Activated CD4-positive, alpha-beta T cell treated with anti-CD3 and anti-CD28 coated beads, Interleukin-2, Interleukin-4, amounts not matched to agents 100 ng/mL and 50 ng/mL, durations not matched to agents 16 hours and 8 hours (primary cell): ENCODE results near the gene SHE.
"Not testable (repeated sequence)": the region's sequence is repeated elsewhere in the genome, so short reads cannot be mapped to it uniquely, and the experiment has no call there.

Source experiments
- DNase-seq: peaks from one replicate; pipeline ENCODE4 v3.0.0-alpha.2; 2020; ENCODE audit warnings: low spot score

The SHE gene

DNA sequence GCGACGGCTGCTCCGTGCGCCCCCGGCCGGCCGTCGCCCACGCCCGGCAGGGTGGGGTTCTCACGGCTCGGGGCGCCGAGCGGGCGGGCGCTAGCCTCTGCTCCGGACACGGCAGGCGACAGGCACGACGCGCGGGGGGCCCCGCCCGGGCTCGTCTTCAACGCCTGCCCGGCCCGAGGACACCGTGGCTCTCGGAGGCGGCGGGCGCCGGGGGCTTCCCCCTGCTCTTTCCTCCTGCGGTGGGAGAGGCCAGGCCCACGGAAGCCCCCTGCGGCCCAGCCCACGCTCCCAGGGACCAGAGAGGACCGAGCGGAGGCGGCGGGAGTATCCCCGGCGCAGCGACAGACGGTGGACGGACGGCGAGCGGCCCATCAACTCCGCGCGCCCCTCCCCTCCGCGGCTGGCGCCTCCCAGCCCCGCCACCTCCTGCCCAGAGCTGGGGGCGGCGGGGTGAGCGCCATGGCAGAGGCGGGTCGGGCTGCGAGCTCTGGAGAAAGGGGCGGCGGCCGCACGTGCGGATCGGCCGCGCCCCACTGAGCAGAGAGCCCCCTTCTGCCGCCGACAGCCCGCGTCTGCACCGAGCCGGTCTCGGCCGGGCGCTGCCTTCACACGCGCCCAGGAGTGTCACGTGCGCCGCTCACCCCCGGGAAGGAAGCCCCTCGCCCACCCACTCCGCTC is at the start of gene SHE, which contains the start of gene TDRD10:
Gene SHE, minus strand, starts transcription at position 347 of the 678 bp plus-strand sequence. CDS start 386 bp downstream, outside the sequence.
Gene TDRD10, plus strand, starts transcription at position 154 of the 678 bp plus-strand sequence. CDS start 4,685 bp downstream, outside the sequence.
- DNase-seq = no peak

- DNase-seq = no peak
Observed at GRCh38 chr1:154551474-154551873, 49.3 kb upstream of the SHE start.

DNA sequence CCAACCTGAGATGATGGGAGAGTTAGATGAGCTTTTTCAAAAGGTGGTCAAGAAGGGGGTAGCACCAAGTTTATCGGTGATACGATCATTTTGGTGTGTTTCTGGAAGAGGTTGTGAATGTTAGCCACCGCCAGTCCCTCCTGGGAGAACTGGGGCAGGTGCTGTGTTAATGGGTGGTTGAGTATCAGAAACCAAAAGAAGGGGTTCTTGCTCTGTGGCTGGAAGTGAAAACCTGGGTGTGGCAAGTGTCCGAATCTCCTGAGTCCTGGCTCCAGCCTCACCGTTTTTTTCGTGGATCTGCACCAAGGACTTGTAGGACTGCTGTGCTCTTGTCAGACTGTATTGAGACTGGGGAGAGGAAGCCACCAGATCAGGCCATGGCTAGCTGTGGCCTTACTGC is 48.4 kb upstream of the SHE start:
- no peak for DNase-seq

GRCh38 chr1:154550070-154550469 is 47.9 kb upstream of the SHE start:
- no peak for DNase-seq

GRCh38 chr1:154549202-154549770 is 47.1 kb upstream of the SHE start:
- DNase-seq = no peak

- DNase-seq = no peak
Observed at GRCh38 chr1:154548028-154548427, 45.8 kb upstream of the SHE start.

- no peak for DNase-seq
Observed at GRCh38 chr1:154547105-154547732, 45.0 kb upstream of the SHE start.

DNA sequence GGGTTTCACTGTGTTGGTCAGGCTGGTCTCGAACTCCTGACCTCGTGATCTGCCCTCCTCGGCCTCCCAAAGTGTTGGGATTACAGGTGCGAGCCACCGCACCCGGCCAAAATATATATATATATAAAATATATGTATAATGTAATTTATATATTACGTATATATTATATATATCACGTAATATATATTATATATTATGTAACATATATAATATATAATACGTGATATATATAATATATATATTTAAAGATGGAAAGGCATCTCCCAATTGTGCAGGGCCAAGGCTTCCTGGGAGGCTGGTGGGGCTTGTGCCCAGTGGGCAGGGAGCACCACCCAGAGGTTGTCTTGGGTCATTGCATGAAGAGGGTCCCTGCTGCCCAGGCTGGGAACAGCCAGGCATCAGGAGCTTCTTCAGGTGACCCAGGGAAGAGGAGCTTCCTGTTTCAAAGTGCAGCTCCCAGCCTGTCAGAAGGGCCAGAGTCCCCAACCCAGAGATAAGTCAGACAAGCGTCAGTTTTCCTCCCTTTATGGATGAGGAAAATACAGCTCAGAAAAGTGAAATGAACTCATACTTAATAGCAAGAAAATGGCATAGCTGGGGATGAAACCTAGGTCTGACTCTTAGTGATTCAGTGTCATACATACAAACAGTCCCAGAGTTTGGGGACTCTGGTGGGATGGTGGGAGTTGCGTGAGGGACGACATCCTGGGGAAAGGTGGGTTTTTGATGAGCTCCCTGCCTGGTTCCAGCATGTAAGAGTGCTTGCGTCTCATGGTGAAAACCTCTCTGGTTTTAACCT is 44.3 kb upstream of the SHE start:
- peak; percentile 65 for DNase-seq

GRCh38 chr1:154541231-154541630 is 39.0 kb upstream of the SHE start:
- no peak for DNase-seq

GRCh38 chr1:154539486-154540483 is 37.6 kb upstream of the SHE start:
- no peak for DNase-seq

DNA sequence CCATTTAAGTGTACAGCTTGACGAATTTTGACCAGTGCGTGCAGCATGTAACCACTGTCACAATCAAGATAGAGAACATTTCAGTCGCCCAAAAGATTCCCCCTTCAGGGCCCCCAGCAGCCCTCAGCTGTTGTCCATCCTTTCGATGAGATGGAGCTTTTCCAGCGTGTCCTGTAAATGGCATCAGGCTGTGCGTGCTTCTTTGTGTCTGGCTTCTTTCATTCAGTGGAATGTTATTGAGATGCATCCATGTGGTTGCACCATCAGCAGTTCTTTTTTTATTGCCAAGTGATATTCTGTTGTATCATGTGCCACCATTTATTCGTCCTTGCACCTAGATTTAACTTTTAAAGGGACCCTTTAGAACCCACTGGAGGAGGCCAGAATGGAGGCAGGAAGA is 34.4 kb upstream of the SHE start:
- no peak for DNase-seq

DNA sequence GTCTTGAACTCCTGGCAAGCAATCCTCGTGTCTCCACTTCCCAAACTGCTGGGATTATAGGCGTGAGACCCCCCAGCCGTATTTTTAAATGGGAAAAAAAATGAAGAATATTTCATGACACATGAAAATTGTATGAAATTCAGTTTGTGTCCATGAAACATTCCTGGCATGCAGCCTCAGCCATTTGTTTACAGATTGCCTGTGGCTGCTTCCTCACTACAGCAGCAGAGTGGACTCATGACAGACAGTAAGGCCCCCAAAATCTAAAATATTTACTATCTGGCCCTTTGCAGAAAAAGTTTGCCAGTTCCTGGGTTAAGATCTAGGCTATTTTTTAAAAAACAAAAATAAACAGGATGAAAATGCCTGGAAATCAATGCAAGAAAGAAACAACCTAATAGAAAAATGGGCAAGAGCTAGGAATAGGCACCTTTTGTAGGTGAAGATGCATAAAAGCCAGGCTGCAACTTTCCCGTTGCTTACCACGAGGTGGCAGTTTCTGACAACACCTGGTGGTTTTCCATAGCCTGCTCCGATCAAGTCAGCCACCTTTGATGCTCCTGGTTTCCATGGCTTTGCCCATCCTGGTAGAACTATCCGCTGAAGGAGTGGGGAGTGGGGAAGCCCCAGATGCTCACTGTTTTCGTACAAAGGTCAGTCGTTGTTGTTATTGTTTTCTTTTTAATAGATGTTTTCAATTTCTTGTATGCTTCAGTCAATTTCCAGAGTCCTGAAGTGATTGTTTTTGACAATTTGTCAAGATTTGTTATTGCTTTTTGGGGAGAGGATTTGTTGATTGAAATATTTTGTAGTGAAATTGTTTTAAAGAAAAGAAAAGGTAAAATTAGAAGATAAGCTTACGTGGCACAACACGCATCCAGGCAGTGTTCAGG is 32.0 kb upstream of the SHE start:
- DNase-seq = no peak

DNA sequence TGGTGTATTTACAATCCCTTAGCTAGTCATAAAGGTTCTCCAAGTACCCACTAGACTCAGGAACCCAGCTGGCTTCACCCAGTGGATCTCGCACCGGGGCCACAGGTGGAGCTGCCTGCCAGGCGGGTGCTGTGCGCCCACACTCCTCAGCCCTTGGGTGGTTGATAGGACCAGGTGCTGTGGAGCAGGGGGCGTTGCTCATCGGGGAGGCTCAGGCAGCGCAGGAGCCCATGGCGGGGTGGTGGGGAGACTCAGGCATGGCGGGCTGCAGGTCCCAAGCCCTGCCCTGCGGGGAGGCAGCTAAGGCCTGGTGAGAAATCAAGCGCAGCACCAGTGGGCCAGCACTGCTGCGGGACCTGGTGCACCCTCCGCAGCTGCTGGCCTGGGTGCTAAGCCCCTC is 29.7 kb upstream of the SHE start:
- not testable (repeated sequence) for DNase-seq

GRCh38 chr1:154529308-154529707 is 27.1 kb upstream of the SHE start:
- DNase-seq = no peak

DNA sequence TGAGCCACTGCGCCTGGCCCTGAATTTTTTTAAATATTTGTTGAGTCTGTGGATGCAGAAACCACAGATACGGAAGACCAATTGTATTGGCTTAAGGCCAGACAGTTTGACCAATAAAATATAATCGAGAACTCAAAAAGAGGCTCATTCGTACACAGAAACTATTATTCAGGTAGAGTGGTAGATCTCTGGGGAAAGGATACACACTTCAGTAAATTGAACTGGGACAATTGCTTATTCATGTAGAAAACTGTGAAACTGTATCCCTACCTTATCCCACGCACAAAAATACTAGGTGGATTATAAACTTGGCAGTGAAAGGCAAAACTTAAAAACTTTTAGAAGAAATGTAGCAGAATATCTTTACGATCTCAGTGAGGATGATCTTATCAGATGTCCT is 25.0 kb upstream of the SHE start:
- no peak for DNase-seq

- DNase-seq = no peak
Observed at GRCh38 chr1:154524881-154525280, 22.7 kb upstream of the SHE start.

- no peak for DNase-seq
Observed at GRCh38 chr1:154521695-154522094, 19.5 kb upstream of the SHE start.

DNA sequence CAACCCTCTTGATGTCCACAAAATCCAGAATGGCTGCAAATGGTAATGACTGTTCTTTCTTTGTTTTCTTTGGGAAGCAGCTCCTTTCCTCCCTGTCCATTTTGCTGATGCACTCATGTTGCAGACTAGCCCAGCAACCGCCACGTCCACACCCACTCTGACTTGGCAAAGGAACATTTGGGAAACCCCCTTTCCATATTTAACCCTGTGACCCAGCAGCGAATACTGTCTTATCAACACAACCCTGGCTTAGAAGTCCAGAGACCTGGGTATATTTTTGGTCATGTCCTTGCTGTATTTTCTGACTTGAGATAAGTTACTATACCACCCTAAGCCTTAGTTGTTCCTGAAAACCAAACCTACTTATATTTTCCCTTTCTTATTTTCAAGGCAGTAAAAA is 18.1 kb upstream of the SHE start:
- no peak for DNase-seq

- DNase-seq = no peak
Observed at GRCh38 chr1:154519591-154519991, 17.4 kb upstream of the SHE start.

GRCh38 chr1:154517661-154518060 is 15.4 kb upstream of the SHE start:
- DNase-seq = no peak
